ENCODE measurements around the gene SPIRE2.
"Not testable (repeated sequence)": the region's sequence is repeated elsewhere in the genome, so short reads cannot be mapped to it uniquely, and the experiment has no call there.

The SPIRE2 gene

DNA sequence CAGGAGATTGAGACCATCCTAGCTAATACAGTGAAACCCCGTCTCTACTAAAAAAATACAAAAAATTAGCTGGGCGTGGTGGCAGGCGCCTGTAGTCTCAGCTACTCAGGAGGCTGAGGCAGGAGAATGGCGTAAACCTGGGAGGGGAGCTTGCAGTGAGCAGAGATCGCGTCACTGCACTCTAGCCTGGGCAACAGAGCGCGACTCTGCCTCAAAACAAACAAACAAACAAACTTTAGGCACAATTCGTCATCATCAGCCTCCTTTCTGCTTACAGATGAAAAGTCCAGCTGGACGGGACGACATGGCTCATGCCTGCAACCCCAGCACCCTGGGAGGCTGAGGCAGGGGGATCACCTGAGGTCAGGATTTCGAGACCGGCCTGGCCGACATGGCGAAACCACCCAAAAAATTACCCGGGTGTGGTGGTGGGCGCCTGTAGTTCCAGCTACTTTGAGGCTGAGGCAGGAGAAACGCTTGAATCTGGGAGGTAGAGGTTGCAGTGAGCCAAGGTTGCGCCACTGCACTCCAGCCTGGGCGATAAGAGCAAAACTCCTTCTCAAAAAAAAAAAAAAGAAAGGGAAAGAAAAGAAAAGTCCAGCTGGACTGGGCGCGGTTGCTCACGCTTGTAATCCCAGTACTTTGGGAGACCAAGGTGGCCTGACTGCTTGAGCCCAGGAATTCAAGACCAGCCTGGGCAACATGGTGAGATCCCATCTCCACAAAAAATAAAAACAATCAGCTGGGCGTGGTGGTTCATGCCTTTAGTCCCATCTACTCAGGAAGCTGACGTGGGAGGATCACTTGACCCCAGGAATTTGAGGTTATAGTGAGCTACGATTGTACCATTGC, 1.5 kb upstream of the SPIRE2 start:
- H3K4me1 ChIP-seq (ENCODE audit: control insufficient read depth, insufficient read depth, low read length) = peaks cover 3% of the 10 kb centered on the region
- no peaks in the 10 kb centered on the region for H3K9me3 ChIP-seq (ENCODE audit: control insufficient read depth, low read length)
- WGBS, 2 experiments = 92 to 93% methylated on average over 26 of the region's 26 CpGs
- no peaks in the 10 kb centered on the region for H3K36me3 ChIP-seq (ENCODE audit: control insufficient read depth, insufficient read depth, low read length)
- H3K27ac ChIP-seq (ENCODE audit: insufficient read depth, low read depth, low read length, poor library complexity, severe bottlenecking) = no peak overlapping the region
- H3K27me3 ChIP-seq (ENCODE audit: control insufficient read depth, insufficient read depth, low read length, poor library complexity, severe bottlenecking) = no peaks in the 10 kb centered on the region
- no peak overlapping the region for H3K4me3 ChIP-seq (ENCODE audit: insufficient read depth, low read depth, low read length)

DNA sequence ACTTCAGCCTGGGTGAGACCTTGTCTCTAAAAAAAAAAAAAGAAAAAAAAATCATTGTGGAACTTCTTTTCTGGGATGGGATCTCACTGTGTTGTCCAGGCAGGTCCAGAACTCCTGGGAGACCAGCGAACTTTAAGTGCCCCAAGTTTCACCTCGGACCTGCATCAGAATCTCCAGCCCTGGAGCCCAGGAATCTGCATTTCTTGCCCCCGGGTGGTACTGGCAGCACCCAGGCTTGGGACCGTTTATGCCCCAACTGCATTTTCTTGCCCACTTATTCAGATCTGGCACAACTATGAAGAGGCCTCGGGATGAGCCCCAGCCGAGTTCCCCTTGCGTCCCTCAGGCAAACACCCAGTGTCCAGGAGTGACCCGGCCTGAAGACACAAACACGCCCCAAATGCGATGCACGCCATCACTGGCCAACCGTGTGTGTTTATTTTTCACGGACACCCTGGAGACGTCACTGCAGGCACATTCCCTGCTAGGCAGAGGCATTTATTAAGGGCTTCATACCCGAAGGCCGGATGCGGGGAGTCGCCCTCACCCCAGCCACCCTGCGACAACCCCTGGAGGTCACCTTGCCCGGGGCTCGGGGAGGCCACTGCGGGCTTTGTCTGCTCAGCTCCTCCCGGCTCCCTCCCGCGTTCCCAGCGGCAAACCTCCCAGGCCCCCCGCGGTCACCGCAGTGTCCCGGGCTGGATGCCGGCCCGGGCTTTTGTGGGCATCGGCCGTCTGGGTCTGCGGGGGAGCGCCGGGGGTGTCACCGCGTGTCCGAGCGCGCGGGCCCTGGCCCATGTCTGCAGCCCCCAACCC, 684 bp upstream of the SPIRE2 start:
- Histone ChIP-seq H3K4me1 (ENCODE audit: control insufficient read depth, insufficient read depth, low read length) (peaks cover 3% of the 10 kb centered on the region), H3K36me3 (ENCODE audit: control insufficient read depth, insufficient read depth, low read length) (no peaks in the 10 kb centered on the region), H3K27ac (ENCODE audit: insufficient read depth, low read depth, low read length, poor library complexity, severe bottlenecking) (peak overlapping the region; percentile 38), H3K4me3 (ENCODE audit: insufficient read depth, low read depth, low read length) (peak overlapping the region; percentile 51), H3K27me3 (ENCODE audit: control insufficient read depth, insufficient read depth, low read length, poor library complexity, severe bottlenecking) (no peaks in the 10 kb centered on the region), H3K9me3 (ENCODE audit: control insufficient read depth, low read length) (no peaks in the 10 kb centered on the region)
- WGBS, 2 experiments = 11 to 12% methylated on average over 43 of the region's 43 CpGs

DNA sequence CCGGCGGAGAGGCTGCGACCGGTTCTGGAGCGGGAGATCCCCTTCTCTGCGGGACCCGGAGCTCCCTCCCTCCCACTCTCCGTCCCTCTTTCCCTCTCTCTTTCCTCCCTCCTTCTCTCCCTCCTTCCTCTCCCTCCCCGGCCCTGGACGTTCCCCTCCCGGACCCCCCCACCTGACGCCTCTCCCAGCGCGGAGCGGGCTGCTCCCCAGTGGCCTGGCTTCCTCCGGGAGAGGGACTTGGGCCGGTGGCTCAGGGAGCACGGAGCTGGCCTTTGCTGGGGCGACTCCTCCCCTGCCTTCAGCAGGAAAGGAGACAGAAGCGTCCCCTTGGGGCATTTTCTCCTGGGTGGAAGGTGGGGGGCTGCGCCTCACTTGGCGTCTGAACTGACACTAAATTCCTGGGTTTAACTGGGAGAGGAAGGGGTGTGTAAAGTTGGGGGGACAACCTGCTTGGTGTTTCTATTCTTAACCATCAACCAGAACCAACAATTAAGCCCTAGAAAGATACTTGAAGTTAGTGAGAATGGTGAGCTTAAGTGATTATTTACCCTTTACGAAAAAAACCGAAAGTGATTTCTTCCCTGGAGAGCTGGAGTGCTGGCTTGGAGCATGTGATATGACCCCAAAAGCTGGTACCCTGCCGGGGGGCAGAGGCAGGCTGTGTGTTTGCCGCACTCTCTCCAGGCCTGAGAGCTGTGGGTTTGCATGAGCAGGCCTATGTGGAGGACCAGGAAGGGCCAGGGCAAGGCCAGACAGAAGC, 775 bp downstream of the SPIRE2 start:
- Histone ChIP-seq H3K36me3 (ENCODE audit: control insufficient read depth, insufficient read depth, low read length) (no peaks in the 10 kb centered on the region), H3K9me3 (ENCODE audit: control insufficient read depth, low read length) (no peaks in the 10 kb centered on the region), H3K4me3 (ENCODE audit: insufficient read depth, low read depth, low read length) (peak overlapping the region; percentile 31), H3K27ac (ENCODE audit: insufficient read depth, low read depth, low read length, poor library complexity, severe bottlenecking) (no peak overlapping the region), H3K4me1 (ENCODE audit: control insufficient read depth, insufficient read depth, low read length) (no peaks in the 10 kb centered on the region), H3K27me3 (ENCODE audit: control insufficient read depth, insufficient read depth, low read length, poor library complexity, severe bottlenecking) (no peaks in the 10 kb centered on the region)
- 15 to 17% methylated on average over 26 of the region's 26 CpGs for WGBS, 2 experiments

DNA sequence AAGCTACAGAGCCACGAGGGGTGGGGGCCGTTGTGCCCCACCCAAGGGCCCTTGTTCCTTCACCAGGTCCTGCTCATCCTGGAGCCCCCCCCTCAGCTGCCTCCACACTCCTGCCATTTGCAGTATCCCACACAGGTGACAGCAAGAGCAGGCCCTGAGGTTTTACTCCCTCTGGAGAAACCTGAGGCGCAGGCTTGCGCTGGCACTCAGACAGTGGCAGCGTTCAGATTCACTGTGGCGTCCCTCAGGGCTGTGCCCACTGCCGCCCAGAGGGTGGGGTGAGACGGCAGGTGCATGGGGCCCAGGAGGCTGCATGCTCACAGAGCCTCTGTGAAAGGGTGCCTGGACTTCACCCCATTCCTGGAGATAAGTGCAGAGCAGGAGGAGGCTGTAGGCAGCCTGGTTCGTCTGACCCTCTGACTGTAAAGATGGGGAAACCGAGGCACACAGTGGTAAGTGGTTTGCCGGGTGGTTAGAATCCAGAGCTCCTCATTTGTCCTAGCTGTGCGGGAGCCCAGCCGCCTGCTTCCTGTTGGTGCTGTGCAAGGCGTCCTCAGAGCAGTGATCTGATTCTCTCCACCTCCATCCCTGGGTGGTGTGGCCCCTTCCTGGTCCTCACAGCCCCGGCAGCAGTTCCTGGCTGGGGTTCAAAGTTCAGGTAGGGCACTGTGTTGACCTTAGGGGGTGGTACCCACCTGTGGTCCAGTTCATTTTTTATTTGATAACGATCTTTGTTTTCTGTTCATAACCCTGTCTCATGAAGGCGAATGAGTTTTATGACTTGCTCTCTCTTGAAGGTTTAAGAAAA, 1.6 kb downstream of the SPIRE2 start:
- H3K4me3 ChIP-seq (ENCODE audit: insufficient read depth, low read depth, low read length) = no peak overlapping the region
- WGBS, 2 experiments = 90% methylated on average over 17 of the region's 17 CpGs
- no peaks in the 10 kb centered on the region for H3K4me1 ChIP-seq (ENCODE audit: control insufficient read depth, insufficient read depth, low read length)
- no peak overlapping the region for H3K27ac ChIP-seq (ENCODE audit: insufficient read depth, low read depth, low read length, poor library complexity, severe bottlenecking)
- H3K9me3 ChIP-seq (ENCODE audit: control insufficient read depth, low read length) = no peaks in the 10 kb centered on the region
- H3K36me3 ChIP-seq (ENCODE audit: control insufficient read depth, insufficient read depth, low read length) = no peaks in the 10 kb centered on the region
- no peaks in the 10 kb centered on the region for H3K27me3 ChIP-seq (ENCODE audit: control insufficient read depth, insufficient read depth, low read length, poor library complexity, severe bottlenecking)

DNA sequence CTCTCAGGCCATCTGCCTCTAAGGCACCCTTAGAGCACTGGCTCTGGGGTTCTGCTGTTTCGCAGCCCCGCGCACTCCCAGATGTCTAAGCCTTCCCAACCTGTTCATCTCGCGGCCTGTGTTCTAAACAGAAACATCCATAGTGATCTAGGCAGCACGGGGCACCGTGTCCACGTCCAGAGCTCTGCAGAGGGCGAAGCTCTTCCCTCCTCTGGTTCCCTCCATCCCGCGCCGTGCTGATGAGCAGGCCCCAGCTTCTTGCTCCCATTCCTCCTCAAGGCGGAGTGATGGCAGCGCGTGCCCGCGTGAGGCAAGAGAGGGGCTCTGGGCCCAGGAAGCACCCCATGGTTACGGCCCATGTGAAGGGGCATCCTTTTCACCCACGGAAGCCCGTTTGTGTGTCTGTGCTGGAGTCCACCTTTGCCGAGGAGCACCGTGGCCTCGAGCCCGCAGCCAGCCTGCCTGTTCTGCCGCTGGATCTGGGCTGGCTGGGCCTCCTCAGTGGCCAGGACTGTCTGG, 3.6 kb downstream of the SPIRE2 start:
- H3K27me3 ChIP-seq (ENCODE audit: control insufficient read depth, insufficient read depth, low read length, poor library complexity, severe bottlenecking) = no peaks in the 10 kb centered on the region
- 95 to 96% methylated on average over 25 of the region's 25 CpGs for WGBS, 2 experiments
- H3K4me3 ChIP-seq (ENCODE audit: insufficient read depth, low read depth, low read length) = no peak overlapping the region
- no peak overlapping the region for H3K27ac ChIP-seq (ENCODE audit: insufficient read depth, low read depth, low read length, poor library complexity, severe bottlenecking)
- no peaks in the 10 kb centered on the region for H3K4me1 ChIP-seq (ENCODE audit: control insufficient read depth, insufficient read depth, low read length)
- no peaks in the 10 kb centered on the region for H3K9me3 ChIP-seq (ENCODE audit: control insufficient read depth, low read length)
- no peaks in the 10 kb centered on the region for H3K36me3 ChIP-seq (ENCODE audit: control insufficient read depth, insufficient read depth, low read length)

DNA sequence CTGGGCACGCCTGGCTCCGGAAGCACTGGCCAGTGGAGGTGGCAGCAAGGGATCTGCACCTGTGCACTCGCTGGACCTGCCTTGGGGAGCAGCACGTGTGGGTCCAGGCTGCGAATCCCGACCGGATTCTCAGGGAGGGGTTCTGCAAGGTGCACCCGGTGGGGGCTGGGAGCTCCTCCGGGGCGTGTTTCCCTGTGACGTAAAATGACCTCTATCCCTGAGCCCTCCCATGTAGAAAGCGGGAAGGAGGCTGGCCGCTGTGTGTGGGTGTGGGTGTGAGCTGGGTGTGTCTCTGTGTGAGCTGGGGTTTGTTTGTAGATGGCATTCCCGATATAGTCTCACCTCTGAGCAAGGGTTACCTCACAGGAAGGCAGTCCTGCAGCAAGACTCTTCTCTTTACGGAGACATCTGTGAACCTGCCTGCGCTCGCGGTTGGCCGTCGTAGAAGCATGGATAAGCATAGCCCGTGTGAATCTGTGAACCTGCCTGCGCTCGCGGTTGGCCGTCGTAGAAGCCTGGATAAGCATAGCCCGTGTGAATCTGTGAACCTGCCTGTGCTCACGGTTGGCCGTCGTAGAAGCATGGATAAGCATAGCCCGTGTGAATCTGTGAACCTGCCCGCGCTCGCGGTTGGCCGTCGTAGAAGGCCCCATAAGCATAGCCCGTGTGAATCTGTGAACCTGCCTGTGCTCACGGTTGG, 5.5 kb downstream of the SPIRE2 start:
- not testable (repeated sequence) for H3K4me3 ChIP-seq (ENCODE audit: insufficient read depth, low read depth, low read length); H3K36me3 ChIP-seq (ENCODE audit: control insufficient read depth, insufficient read depth, low read length); H3K4me1 ChIP-seq (ENCODE audit: control insufficient read depth, insufficient read depth, low read length); H3K27me3 ChIP-seq (ENCODE audit: control insufficient read depth, insufficient read depth, low read length, poor library complexity, severe bottlenecking); H3K27ac ChIP-seq (ENCODE audit: insufficient read depth, low read depth, low read length, poor library complexity, severe bottlenecking); H3K9me3 ChIP-seq (ENCODE audit: control insufficient read depth, low read length)
- WGBS, 2 experiments = 96 to 97% methylated on average over 39 of the region's 39 CpGs

DNA sequence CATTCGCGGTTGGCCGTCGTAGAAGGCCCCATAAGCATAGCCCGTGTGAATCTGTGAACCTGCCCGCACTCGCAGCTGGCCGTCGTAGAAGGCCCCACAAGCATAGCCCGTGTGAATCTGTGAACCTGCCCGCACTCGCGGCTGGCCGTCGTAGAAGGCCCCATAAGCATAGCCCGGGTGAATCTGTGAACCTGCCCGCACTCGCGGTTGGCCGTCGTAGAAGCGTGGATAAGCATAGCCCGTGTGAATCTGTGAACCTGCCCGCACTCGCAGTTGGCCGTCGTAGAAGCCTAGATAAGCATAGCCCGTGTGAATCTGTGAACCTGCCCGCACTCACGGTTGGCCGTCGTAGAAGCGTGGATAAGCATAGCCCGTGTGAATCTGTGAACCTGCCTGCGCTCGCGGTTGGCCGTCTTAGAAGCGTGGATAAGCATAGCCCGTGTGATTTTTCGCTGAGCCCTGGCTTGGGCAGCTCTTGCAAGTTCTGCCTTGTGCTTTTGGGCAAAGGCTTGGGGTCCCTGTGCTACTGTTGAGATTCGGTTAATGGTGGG, 6.6 kb downstream of the SPIRE2 start:
- H3K27ac ChIP-seq (ENCODE audit: insufficient read depth, low read depth, low read length, poor library complexity, severe bottlenecking); H3K4me1 ChIP-seq (ENCODE audit: control insufficient read depth, insufficient read depth, low read length); H3K9me3 ChIP-seq (ENCODE audit: control insufficient read depth, low read length); H3K4me3 ChIP-seq (ENCODE audit: insufficient read depth, low read depth, low read length); H3K27me3 ChIP-seq (ENCODE audit: control insufficient read depth, insufficient read depth, low read length, poor library complexity, severe bottlenecking); H3K36me3 ChIP-seq (ENCODE audit: control insufficient read depth, insufficient read depth, low read length): not testable (repeated sequence)
- 97% methylated on average over 42 of the region's 42 CpGs for WGBS, 2 experiments

DNA sequence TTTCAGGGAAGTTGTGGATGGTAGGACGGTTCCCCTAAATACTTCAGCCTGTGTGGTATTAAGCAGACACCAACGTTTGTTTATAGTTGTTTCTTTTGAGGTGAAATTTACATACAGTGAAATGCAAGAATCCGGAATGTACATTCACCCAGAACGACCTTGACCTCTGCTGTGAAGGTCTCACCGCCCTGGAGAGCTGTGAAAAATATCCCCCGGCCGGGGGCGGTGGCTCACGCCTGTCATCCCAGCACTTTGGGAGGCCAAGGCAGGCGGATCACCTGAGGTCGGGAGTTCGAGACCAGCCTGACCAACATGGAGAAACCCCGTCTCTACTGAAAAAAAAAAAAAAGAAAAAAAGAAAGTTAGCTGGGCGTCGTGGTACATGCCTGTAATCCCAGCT, 8.2 kb downstream of the SPIRE2 start:
- H3K4me3 ChIP-seq (ENCODE audit: insufficient read depth, low read depth, low read length); H3K36me3 ChIP-seq (ENCODE audit: control insufficient read depth, insufficient read depth, low read length); H3K9me3 ChIP-seq (ENCODE audit: control insufficient read depth, low read length); H3K27ac ChIP-seq (ENCODE audit: insufficient read depth, low read depth, low read length, poor library complexity, severe bottlenecking); H3K4me1 ChIP-seq (ENCODE audit: control insufficient read depth, insufficient read depth, low read length); H3K27me3 ChIP-seq (ENCODE audit: control insufficient read depth, insufficient read depth, low read length, poor library complexity, severe bottlenecking): not testable (repeated sequence)
- 90% methylated on average over 15 of the region's 15 CpGs for WGBS, 2 experiments

DNA sequence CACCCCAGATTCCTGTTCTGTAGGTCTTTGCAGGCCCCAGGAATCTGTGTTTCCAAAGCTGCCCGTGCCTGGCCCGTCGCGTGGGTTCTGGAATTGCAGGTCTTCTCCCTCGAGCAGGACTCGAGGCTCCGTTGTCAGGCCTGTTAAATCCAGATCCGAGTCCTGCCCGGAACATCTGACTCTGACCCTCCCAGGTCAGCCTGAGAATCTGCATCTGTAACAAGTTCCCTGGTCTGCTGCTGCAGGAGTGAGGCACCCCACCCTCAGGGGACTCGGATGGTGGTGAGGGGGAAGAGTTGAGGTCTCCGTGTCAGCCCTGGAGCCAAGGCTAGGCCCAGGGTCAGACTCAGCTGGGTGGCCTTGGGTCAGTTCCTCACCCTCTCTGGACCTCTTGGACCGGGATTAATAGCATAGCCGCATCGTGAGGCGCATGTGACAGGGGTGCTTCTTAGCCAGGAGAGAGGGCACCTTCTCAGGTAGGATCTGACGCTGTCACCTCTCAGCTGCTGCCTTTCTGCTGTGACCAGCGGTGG, 8.8 kb downstream of the SPIRE2 start:
- no peaks in the 10 kb centered on the region for H3K27me3 ChIP-seq (ENCODE audit: control insufficient read depth, insufficient read depth, low read length, poor library complexity, severe bottlenecking)
- WGBS, 2 experiments = 95% methylated on average over 17 of the region's 17 CpGs
- no peak overlapping the region for H3K27ac ChIP-seq (ENCODE audit: insufficient read depth, low read depth, low read length, poor library complexity, severe bottlenecking)
- no peaks in the 10 kb centered on the region for H3K9me3 ChIP-seq (ENCODE audit: control insufficient read depth, low read length)
- H3K4me3 ChIP-seq (ENCODE audit: insufficient read depth, low read depth, low read length) = no peak overlapping the region
- no peaks in the 10 kb centered on the region for H3K4me1 ChIP-seq (ENCODE audit: control insufficient read depth, insufficient read depth, low read length)
- H3K36me3 ChIP-seq (ENCODE audit: control insufficient read depth, insufficient read depth, low read length) = no peaks in the 10 kb centered on the region

Measured in ectodermal cell (in vitro differentiated cells).